ENCODE data around the gene TOR4A.

TOR4A gene

DNA sequence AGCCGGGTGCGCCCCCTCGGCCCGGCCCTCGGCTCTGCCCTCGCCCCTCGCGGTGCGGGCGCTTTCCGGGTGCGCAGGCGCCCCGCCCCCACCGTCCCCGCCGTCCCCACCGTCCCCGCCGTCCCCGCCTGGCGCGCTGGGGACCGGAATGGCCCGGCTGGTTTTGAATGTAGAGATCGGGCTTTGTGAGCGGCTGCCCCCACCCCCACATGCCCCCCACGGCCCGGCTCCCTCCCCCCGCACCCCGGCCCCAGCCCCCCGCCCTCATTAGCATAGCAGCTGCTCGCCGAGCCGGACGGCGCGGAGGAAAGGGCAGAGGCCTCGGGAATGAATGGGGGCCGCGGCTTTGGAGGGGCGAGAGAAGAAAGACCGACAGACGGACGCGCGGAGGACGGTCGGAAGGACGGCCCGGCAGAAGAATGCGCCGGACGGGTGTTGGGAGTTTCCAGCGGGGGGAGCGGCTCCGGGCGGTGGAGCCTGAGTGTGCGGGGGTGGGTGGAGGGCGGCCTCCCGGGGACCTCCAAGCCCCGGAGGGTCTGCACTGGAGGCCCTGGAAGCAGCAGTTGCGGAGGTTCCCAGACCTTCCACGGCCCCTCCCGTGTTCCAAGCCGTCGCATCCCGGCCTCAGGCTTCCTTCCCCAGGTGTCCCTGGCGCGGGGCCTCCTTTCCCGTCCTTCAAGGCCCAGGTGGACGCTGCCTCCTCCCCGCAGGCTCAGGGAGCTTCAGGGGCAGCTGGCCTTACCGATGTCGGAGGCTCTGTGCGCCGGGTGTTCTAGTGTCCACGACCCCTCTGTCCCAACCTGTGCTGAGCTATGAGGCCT lies 18.5 kb downstream of the TOR4A start:
- DNase-seq, result no peak

DNA sequence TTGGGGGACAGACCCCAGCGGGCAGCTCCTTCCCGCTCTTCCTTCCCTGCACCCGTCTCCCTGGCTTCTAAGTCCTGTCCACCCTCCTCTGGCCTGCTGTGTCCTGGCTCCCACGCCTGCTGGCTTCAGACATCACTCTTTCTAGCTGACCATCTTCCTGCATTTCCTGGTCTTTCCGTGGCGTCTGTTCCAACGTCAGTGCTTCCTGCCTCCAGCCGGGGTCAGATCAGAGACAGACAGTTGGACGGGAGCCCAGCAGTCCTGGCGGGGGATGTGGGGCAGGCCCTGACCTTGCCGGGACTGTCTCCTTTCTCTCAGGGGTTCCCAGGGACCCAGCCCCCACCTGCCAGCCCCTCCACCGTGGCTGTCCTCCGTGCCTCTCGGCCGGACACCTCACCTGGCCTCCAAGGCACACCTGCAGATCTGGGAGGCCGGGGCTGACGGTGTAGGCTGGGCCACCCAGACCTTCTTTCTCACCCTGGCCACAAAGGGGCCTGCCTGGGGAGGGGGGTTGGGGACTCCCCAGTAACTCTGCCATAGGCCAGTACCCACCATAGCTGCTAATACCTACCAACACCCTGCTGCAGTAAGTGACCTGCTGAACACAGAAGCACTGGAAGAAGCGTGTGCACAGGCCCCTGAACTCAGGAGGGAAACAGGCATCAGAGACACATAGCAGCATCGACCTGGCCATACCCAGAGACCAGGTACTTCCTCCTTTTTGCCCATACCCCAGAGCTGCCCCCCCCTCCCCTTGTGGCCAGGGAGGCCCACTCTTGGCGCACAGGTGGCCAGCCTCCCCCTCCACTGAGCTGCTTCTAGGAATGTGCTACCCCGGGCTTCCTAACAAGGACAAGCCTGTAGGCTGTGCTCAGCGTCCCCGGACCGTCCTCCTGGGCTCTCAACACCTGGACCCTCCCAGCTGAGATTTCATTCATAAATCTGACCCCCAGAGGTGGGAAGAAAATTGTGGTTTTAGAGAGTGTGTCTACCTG lies 19.4 kb downstream of the TOR4A start:
- no peak for DNase-seq

DNA sequence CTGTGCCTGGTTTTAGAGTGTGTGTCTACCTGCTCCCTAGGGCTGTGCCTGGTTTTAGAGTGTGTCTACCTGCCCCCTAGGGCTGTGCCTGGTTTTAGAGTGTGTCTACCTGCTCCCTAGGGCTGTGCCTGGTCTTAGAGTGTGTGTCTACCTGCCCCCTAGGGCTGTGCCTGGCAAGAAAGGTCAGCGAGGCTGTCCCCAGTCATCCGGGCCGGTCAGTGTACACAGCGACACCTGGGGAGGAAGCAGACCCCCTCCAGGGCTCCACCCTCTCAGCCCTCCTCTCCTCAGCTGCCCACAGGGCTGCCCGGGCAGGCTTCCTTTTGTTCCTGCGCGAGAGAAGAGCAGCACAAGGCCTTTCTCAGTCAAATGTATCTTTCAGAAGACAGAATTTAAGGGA lies 20.4 kb downstream of the TOR4A start:
- DNase-seq, result no peak

DNA sequence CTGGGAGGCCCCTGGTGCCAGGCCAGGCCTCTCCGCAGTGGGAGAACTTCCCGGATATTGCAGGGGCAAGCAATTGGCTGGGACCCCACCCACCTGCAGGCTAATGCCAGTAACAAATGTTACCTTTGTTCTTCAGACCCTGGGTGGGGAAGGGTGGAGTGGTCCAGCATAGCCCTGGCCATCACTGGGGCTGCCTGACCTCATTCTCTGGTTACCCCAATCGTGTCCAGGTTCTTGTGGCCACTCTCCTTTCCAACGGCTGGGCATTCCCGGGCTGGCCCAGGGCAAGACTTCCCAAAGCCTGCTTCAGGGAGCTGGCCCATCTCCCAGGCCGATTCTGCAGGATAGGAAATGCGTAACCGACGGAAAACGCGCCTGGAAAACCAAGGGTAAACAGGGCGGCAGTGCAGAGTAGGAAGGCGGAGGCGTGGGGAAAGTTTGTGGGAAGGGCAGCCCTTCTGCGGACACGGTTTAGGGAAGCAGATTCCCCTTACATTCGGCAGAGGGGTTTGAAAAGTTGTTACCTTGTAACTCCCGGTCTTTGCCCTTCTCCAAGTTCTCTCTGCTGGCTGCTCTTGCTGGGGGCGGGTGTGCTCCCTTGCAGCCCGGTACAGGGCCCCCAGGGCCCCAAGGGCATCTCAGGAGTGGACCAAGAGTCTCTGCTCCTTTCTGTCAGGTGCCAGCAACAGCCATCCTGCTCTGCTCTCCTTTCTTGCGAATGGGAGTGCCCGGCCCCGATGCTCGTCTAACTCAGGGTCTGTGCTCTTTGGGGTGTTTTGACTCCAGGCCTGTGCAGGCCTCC lies 21.1 kb downstream of the TOR4A start:
- DNase-seq, result no peak

DNA sequence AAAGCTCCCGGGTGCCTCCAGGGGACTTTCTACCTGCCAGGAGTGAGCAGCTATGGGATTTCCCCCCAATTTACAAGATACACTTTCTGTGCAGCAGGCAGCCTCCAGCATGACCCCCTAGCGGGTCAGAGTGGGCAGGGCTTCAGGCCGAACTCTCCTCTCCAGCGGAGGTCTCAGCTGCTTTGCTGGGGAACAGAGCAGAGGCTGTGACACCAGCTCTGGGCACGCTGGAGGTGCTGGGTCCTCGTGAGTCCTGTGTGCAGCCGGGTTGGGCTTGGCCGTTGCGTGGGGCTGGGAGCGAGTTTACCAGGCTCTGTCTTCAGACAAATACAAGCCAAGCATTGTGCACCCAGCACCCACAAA lies 21.7 kb downstream of the TOR4A start:
- DNase-seq, result no peak

DNA sequence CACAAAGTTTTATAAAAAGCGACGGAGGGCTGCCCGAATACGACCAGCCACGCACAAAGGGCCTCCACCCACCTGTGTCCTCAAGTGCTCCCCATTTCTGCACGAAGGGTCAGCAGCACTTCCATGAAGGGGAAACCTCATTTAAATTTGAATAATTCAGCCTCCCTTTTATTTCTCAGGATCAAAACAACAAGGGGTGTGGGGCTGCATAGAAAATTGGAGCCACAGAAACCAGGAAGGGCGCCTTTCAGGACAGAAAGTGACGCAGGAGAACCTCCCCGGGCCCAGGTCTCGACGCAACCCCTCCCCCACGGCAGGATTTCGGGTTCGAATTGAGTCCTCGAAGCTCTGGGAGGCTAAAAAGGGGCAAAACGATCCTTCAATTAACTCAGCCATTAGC lies 22.4 kb downstream of the TOR4A start:
- DNase-seq, result no peak

DNA sequence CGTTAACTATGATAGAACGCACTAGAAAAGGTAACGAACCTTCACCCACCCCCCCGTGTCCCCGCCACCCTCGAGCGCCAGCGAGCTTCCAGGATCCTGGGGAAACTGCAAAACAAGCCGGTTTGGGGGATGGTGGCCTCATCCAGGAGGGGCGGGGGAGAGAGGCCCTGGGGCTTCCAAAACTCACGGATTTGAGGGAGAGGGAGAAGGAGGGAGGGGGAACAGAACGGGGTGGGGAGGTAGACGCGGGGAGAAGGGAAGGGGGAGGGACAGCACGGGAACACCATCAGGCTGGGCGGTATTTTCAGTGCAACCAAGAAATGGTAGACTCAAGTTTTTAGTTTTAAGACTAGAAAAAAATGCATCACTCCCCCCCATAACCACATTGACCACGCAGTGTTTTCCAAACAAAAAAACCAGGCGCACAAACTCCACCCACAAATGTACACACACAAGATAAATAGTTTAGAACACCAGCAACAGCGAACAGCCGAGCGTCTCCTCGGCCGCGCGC lies 23.1 kb downstream of the TOR4A start:
- no peak for DNase-seq

DNA sequence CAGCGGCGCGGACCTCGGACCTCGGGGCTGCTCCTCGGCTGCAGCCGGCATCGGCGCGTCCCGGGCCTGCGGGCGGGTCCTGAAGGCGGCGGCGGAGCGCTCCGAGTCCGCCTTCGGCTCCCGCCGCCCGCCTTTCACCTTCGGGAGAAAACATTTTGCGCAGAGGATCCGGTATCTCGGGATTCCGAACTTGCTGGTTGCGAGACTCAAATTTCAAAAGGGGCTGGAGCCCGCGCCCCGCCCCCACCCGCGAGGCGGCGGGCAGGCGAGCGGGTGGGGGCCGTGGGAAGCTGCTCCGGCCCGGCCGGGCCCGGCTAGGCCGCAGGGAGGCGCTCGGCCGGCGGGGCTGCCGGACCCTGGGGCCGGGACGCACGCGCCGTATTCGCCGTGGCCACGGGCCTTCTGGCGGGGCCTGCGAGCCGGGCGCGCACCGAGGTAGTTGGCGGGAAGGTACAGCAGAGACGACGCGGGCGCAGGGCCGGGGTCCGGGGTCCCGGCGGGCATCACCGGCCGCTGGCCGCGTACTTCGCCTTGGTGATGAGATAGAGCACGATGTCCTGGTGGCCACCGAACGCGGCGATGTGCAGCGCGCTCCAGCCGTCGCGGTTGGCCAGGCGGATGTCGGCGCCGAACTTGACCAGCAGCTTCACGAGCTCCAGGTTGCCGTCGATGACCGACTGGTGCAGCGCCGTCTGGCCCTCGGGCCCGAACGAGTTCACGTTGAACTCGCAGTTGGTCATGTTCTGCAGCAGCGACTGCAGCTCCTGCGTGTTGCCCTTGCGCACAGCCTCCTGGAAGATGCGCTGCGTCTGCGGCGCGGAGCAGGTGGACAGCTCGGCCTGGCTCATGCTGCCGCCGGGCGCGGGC lies 23.8 kb downstream of the TOR4A start:
- peak; percentile 46 for DNase-seq

DNA sequence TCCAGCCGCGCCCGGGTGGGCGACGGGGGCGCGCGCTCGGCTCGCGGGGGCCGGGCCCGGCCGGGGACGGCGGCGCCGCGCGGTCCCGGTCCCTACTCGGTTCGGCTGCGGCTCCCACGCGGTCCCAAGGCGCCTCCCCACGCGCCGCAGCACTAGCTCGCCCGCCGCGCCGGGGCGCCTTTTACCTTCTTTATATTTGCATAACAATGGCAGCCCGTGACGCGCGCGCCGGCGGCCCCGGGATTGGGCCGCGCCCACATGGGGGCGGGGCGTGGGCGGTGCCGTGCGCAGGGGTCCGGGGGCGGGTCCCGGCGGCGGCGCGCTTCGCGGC lies 24.6 kb downstream of the TOR4A start, which contains the start of gene NRARP:
NRARP (minus strand) TSS at position 154 of the 331 bp plus-strand sequence. CDS start 343 bp downstream, outside the sequence.
- DNase-seq, result peak; percentile 93

DNA sequence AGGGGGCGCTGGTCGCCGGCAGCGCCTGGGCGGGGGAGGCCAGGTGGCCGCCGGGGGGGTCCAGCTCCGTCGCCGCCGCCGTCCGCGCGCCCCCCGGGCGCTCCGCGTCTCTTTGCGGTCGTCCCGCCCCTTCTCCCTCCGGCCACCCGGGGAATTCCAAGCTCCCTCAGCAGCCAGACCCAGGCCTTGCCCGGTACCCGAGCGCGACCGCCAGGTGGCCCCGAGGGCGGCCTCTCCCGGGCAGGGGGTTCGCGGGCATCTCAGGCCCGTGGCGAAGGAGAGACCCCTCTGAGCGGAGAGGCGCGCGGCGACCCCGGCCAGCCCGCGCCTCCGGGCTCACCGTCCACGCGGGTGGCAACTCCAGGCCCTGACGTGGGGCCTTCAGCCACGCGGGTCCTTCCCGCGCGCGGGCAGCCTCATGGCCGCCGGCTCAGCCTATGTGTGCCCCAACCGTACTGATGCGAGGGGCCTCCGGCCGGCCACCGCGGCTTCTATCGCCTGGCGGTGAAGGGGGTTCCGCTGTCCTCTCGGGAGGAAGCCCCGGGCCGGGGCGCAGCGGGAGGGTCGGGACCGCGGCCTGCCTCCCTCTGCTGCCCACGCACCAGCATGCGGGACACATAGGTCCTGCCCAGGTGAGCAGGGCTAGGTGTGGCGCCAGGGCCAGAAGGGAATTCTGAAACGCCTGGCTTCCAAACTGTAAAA lies 25.1 kb downstream of the TOR4A start:
- DNase-seq, result no peak

DNA sequence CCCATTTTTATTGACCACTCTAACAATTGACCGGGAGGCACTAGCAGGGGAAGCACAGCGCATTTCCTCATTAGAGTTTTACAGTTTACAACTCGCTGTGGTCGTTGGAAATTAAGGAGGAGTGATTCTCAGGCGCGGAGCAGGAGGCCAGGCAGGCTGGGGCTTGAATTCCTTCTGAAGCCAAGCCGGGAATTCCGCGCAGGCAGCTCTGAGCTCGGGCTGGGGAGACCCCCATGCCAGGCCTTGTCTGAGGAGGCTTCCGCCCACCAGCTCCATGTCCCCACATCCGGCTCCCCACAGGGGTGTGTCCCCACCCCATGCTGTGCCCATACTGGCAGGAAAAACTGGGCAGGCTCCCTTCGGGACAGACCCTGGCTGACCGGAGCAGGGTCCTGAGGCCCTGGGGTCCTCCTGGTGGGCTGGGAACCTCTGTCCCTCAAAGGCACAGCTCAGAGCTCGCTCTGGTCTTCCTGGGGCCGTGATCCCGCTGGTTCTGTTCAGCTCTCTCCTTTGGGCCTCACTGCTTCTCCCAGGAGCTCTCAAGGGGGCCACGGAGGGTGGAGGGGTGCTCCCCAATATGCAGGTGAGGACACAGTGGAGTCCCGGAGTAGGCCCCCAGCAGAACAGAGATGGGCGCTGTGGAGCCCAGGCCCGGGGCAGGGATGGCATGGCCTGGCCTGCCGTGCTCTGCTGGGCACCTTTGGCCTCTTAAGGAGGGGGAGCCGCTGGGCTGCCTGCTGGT lies 25.8 kb downstream of the TOR4A start:
- no peak for DNase-seq

DNA sequence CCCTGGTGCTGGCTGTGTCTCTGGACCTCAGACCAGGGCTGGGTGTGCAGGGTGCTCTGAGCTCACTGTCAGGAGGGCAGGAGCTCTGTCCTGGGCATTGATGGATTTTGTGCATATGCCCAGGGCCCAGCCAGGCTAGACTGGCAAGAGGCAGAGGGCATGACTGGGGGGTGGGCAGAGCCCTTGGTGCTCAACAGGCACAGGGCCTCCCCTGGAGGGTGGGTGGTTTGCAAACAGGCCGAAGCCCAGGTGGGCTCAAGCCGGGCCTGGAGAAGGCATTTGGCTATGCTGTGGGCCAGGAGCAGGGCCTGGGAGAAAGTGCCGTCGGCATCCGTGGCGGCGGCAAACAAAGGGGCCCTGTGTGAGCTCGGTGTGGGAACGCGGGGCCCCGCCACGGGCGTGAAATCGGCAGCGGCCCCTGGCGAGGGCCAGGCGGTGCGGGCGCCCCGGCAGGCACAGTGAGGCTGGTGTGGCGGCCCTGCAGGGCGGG lies 26.4 kb downstream of the TOR4A start:
- no peak for DNase-seq

DNA sequence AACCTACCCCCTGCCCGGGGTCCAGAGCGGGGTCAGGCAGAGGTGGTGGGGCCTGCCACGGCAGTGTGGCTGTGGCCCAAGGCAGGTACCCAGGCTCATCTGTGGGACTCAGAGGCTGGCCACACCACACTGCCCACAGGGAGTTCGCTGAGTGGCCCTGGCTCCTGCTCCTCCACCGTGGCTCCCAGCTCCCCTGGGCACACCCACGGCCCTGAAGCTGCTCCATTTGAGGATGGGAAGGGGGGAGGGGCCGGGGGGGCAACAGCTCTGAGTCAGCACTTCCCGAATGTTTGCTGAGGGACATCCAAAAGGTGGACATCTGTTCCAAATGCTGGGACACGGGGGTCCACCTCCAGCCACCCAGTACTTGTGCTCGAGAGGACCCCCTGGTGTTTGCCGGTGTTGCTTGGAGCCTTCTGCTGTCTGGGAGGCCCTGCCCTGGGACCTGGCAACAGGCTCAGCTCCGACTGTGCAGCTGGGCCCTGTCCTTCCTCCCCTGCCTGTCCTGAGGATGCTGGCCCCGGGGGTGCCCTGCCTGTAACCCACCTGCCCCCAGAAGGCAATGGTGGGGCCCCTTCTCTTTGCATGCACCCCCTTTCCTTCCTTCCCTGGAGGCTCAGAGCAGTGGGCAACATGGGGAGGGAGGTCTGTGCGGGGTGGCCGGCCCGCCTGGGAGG lies 27.0 kb downstream of the TOR4A start:
- no peak for DNase-seq

DNA sequence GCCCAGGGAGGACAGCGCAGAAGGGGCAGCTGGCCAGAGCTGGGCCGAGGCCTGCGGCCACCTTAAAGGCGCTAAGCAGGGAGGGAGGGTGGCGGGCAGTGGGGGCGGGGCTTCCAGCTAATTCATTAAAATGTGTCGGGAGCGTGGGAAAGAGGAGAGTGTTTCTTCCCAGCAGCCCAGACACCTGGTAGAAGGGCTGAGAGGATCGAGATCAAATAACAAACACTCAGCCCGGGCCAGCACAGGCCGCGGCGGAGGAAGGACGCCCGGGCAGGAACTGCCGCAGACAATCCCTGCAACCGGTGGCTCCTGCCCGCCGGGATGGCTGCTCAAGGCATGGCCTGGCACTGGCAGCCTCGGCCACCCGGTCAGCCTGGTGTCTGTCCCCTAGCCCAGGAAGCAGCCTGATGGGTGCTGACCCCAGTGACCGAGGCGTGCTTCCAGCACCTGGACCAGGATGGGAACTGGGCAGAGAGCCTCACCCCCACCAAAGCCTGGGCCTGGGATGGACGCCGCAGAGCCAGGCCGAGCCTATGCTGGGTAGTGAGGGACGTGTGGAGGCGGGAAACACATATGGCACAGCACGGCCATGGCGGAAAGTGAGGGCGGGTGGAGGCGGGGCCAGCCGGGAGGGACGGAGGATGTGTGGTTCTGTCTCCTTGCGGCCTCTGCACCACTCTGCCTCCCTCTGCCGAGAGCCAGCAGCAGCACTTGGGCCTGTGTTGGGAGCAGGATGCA lies 27.7 kb downstream of the TOR4A start:
- DNase-seq, result peak; percentile 83

DNA sequence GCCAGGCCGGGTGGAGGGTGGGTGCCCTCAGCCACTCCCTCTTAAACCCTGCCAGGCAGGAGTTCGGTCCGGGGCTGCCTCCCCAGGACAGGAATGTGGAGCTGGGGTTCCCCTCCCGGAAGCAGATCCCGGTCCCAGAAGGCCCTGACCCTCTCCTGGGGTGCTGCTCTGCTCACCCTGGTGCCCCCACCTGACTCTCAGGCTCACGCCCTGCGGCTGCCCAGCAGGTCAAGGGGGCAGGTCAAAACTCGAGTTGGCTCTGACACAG lies 28.2 kb downstream of the TOR4A start:
- no peak for DNase-seq

DNA sequence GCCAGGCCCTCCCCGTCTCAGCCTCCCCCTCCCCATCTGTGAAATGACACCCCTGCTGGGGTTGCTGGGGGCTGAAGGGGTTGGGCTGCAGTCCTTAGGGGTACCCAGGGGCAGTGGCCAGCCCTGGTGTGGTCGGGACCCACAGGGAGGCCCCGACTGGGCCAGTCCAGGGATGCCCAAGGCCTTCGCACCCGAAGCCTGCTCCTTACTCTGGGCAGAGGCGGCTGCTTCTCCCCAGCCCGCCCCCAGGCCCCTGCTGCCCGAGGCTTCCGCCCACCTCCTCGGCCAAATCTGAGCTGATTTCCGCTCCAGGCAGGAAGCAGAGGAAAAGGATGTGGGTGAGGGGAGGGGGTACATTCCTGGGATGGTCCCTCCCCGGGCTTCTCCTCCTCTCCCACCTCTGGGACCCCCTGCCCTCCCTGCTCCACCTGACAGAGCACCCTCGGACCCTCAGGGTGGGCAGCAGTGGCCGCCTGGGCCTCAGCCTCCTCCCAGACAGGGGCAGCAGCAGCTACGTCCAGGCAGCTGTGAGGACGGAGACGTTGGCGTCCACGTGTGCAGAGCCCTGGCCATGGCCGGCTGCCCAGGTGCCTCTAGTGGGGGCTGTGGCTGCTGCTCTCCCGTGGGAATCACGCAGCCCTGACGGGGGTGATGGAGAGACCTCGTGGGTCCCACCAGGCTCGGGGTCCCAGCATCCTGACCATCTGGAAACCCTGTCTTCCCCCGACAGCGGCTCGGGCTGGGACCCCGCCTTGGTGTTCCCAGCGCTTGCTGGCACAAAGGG lies 28.7 kb downstream of the TOR4A start:
- no peak for DNase-seq

DNA sequence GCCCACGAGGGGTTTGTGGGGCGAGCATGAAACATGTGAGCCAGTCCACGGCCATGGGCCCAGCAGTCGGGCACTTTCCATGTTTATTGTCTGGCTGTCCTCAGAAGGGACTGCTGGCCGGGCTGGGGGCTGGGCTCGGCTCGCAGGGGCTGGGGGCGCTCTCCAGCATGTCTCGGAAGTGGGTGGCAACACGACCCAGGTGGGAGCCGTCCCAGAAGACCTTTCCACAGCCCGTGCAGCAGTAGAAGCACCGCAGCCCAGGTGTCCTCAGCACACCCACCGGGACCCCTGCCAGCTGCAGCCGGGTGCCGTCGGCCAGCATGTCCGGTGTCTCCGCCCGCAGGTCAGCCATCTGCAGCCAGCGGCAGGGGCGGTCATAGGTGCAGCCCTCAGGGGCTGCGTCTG lies 29.3 kb downstream of the TOR4A start:
- no peak for DNase-seq
